ENCODE measurements around the gene SP3. TPM values are rescaled to one million over a fixed set of nuclear protein-coding genes. Genes with fewer than 3 reads are reported as not detected.

The SP3 gene
- total RNA-seq, 2 donors from 2014 or later = 70.0 to 74.4 TPM

DNA sequence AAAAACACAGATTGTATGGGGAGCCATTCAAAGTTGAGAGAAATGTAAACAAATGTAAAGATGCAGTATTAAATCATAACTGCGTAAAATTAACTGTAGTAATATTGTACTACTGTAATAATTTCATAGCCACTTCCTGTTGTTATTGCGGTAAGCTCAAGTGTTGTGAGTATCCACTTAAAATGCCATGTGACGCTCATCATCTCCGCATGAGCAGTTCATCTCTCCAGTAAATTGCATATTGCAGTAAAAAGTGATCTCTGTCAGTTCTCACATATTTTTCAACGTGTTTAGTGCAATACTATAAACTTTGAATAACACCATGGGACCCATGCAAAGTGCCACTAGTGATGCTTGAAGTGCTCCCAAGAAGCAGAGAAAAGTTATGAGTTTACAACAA, 41.8 kb upstream of the SP3 start:
- no peak overlapping the region for H3K4me3 ChIP-seq
- H3K27ac ChIP-seq = peak overlapping the region in 1 of 2 donors; percentile 70
- DNase-seq (ENCODE audit: low spot score) = no peak
- no peaks in the 10 kb centered on the region for H3K9me3 ChIP-seq
- H3K4me1 ChIP-seq (ENCODE audit: control insufficient read depth in 1 of 2, low read depth in 2 of 2) = peaks cover 23 to 74% of the 10 kb centered on the region in 2 donors
- no peaks in the 10 kb centered on the region for H3K27me3 ChIP-seq (replicated peaks; ENCODE audit: insufficient read depth)
- no peaks in the 10 kb centered on the region for H3K36me3 ChIP-seq
- no peak for ATAC-seq (ENCODE audit: insufficient number of reproducible peaks, low FRiP score, low read depth)
- TF ChIP-seq, protein P1, sequence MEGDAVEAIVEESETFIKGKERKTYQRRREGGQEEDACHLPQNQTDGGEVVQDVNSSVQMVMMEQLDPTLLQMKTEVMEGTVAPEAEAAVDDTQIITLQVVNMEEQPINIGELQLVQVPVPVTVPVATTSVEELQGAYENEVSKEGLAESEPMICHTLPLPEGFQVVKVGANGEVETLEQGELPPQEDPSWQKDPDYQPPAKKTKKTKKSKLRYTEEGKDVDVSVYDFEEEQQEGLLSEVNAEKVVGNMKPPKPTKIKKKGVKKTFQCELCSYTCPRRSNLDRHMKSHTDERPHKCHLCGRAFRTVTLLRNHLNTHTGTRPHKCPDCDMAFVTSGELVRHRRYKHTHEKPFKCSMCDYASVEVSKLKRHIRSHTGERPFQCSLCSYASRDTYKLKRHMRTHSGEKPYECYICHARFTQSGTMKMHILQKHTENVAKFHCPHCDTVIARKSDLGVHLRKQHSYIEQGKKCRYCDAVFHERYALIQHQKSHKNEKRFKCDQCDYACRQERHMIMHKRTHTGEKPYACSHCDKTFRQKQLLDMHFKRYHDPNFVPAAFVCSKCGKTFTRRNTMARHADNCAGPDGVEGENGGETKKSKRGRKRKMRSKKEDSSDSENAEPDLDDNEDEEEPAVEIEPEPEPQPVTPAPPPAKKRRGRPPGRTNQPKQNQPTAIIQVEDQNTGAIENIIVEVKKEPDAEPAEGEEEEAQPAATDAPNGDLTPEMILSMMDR (IDR thresholded peaks at IDR 0.05) = no peak

DNA sequence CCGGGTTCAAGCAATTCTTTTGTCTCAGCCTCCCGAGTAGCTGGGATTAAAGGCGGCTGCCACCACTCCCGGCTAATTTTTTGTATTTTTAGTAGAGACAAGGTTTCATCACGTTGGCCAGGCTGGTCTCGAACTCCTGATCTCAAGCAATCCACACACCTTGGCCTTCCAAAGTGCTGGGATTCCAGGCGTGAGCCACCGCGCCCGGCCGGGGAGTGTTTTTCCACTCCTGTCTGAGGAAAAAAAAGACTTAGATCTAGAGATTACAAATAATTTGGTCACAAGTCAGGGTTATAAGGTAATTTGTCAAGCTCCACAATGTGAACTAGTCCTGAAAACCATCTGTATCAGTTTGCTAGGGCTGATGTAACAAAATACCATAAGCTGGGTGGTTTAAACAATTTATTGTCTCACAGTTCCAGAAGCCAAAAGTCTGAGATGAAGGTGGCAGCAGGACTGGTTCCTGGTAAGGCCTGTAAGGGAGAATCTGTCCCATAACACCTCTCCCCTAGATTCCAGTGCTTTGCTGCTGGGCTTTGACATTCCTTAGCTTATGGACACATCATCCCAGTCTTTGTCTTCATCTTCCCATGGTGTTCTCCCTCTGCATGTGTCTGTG, 40.7 kb upstream of the SP3 start:
- DNase-seq (ENCODE audit: low spot score) (no peak), ATAC-seq (ENCODE audit: insufficient number of reproducible peaks, low FRiP score, low read depth) (no peak)
- H3K4me3 ChIP-seq = no peak overlapping the region
- TF ChIP-seq, protein P1 (IDR thresholded peaks at IDR 0.05) = no peak
- no peaks in the 10 kb centered on the region for H3K36me3 ChIP-seq
- H3K27me3 ChIP-seq (replicated peaks; ENCODE audit: insufficient read depth) = no peaks in the 10 kb centered on the region
- no peaks in the 10 kb centered on the region for H3K9me3 ChIP-seq
- peak overlapping the region; percentile 70 to 80 for H3K27ac ChIP-seq
- H3K4me1 ChIP-seq (ENCODE audit: control insufficient read depth in 1 of 2, low read depth in 2 of 2) = peaks cover 23 to 68% of the 10 kb centered on the region in 2 donors

DNA sequence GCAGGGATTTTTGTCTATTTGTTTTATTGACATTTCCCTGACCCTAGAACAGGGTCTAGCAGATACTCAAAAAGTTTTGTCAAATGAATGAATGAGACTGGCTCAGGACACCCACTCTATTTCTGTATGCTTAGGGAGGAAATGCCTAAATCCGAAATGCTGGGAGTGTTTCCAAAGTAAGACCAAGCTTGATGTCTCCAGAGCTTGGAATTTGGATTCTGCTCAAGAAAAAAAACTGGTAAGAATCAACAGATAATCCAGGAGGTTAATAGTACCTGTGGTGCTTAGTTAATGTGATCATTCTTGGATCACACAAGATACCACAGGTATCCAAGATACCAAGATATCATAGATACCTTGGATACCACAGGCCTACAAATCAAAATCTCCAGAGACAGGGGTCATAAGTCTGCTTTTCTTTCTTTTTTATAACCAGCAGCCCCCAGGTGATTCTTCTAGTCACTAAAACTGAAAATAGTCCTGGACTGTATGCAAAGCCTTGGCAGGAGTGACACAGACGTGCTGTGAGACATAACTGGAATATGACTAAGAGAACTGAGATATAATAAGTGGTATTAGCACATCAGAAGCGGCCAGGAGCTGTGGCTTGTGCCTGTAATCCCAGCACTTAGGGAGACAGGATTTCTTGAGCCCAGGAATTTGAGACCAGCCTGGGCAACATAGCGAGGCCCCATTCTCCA, 39.9 kb upstream of the SP3 start:
- H3K27ac ChIP-seq = peak overlapping the region; percentile 70 to 80
- no peaks in the 10 kb centered on the region for H3K36me3 ChIP-seq
- TF ChIP-seq, protein P1 (IDR thresholded peaks at IDR 0.05) = no peak
- ATAC-seq (ENCODE audit: insufficient number of reproducible peaks, low FRiP score, low read depth) (peak; percentile 66), DNase-seq (ENCODE audit: low spot score) (peak; percentile 46)
- H3K9me3 ChIP-seq = no peaks in the 10 kb centered on the region
- H3K27me3 ChIP-seq (replicated peaks; ENCODE audit: insufficient read depth) = no peaks in the 10 kb centered on the region
- peak overlapping the region; percentile 8 for H3K4me3 ChIP-seq
- H3K4me1 ChIP-seq (ENCODE audit: control insufficient read depth in 1 of 2, low read depth in 2 of 2) = peaks cover 22 to 68% of the 10 kb centered on the region in 2 donors

DNA sequence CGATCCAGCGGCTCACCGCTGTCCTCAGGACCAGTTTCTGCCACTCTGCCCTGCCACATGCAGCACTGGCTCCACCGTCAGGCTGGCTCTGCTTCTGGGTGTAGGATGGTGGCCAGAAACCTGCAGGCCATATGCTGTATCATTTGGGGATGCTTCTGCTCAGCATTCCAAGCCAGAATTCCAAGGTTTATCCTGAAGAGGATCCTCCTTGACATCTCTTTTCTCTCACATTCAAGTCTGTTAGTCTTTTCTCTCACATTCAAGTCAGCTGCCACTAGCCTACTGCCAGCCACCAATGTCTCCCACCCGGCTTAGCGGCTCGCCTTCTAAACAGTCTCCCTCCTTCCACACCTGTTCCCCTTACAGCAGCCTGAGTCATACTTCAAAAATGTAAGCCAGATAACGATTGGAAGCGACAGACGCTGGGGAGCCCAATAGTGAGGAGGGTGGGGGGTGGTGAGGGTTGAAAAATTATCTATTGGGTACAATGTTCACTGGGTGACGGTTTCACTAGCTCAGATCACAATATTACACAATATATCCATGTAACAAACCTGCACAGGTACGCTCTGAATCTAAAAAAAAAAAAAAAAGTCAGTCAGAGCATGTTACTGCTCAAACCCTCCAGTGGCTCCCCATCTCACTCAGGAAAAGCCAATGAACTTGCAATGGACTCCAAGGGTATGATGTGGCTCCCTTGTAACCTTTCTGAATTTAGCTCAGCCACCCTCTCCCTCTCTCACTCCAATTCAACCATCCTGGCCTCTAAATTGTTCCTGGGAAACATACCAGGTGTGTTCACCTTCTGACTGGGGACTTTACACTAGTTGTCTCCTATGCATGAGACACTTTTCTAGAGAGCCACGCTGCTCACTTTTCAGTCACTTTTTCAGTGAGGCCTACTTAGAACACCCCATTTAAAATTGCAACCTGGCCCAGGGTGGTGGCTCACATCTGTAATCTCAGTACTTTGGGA, 38.8 kb upstream of the SP3 start:
- no peak for ATAC-seq (ENCODE audit: insufficient number of reproducible peaks, low FRiP score, low read depth)
- H3K4me1 ChIP-seq (ENCODE audit: control insufficient read depth in 1 of 2, low read depth in 2 of 2) = peaks cover 23 to 69% of the 10 kb centered on the region in 2 donors

More for the DNA sequence above, 38.8 kb upstream of the SP3 start:
- TF ChIP-seq, protein P1 (IDR thresholded peaks at IDR 0.05) = no peak
- Histone ChIP-seq H3K27me3 (replicated peaks; ENCODE audit: insufficient read depth) (no peaks in the 10 kb centered on the region), H3K9me3 (no peaks in the 10 kb centered on the region), H3K4me3 (no peak overlapping the region), H3K27ac (peak overlapping the region; percentile 70 to 80), H3K36me3 (no peaks in the 10 kb centered on the region)
- no peak for DNase-seq (ENCODE audit: low spot score)
